ENCODE measurements around the gene CAMTA1. TPM values are rescaled to one million over a fixed set of nuclear protein-coding genes. Genes with fewer than 3 reads are reported as not detected.

CAMTA1 gene
- total RNA-seq, 1 experiment from 2014 or later, result 60.0 TPM

GRCh38 chr1:6948416-6948815, 163.2 kb downstream of the CAMTA1 start:
- POLR2A ChIA-PET, result no interaction called here
- Mint-ChIP-seq H3K36me3 (ENCODE audit: insufficient read depth, unreplicated experiment) (no peaks in the 10 kb centered on the region), H3K4me1 (ENCODE audit: low read depth, unreplicated experiment) (no peaks in the 10 kb centered on the region), H3K27ac (ENCODE audit: unreplicated experiment) (no peak overlapping the region), H3K9me3 (ENCODE audit: unreplicated experiment) (no peaks in the 10 kb centered on the region), H3K4me3 (ENCODE audit: unreplicated experiment) (no peak overlapping the region), H3K27me3 (ENCODE audit: insufficient read depth, unreplicated experiment) (peaks cover 8% of the 10 kb centered on the region)
- CTCF ChIA-PET, result no interaction called here
- Histone ChIP-seq H3K4me3 (ENCODE audit: low read depth, low read length) (no peak overlapping the region), H3K4me1 (no peaks in the 10 kb centered on the region), H3K27me3 (replicated peaks; ENCODE audit: control insufficient read depth, insufficient read depth, low read length) (no peaks in the 10 kb centered on the region), H3K36me3 (ENCODE audit: control insufficient read depth, insufficient read depth, low read length) (no peaks in the 10 kb centered on the region), H3K9me3 (no peaks in the 10 kb centered on the region)
- DNase-seq, result no peak
- BruUV-seq (replicated peaks), result no TSS peak
- TF ChIP-seq CTCF (IDR thresholded peaks at IDR 0.05; ENCODE audit: insufficient read depth in 1 of 2, low read depth in 1 of 2, low read length in 1 of 2, severe bottlenecking in 1 of 2, unreplicated experiment in 1 of 2), result no peak
- intact Hi-C loops (cut with micrococcal nuclease; ENCODE audit: unreplicated experiment), result no loop called here

GRCh38 chr1:6948861-6949260, 163.6 kb downstream of the CAMTA1 start:
- DNase-seq, result no peak
- CTCF ChIA-PET, result no interaction called here
- H3K4me3 Mint-ChIP-seq (ENCODE audit: unreplicated experiment), result no peak overlapping the region
- H3K4me1 ChIP-seq, result no peaks in the 10 kb centered on the region
- H3K36me3 ChIP-seq (ENCODE audit: control insufficient read depth, insufficient read depth, low read length), result no peaks in the 10 kb centered on the region
- H3K4me3 ChIP-seq (ENCODE audit: low read depth, low read length), result no peak overlapping the region
- intact Hi-C loops (cut with micrococcal nuclease; ENCODE audit: unreplicated experiment), result no loop called here
- no peak for TF ChIP-seq CTCF (IDR thresholded peaks at IDR 0.05; ENCODE audit: insufficient read depth in 1 of 2, low read depth in 1 of 2, low read length in 1 of 2, severe bottlenecking in 1 of 2, unreplicated experiment in 1 of 2)
- POLR2A ChIA-PET, result no interaction called here
- H3K4me1 Mint-ChIP-seq (ENCODE audit: low read depth, unreplicated experiment), result no peaks in the 10 kb centered on the region
- H3K9me3 ChIP-seq, result no peaks in the 10 kb centered on the region
- no peak overlapping the region for H3K27ac Mint-ChIP-seq (ENCODE audit: unreplicated experiment)
- no peaks in the 10 kb centered on the region for H3K36me3 Mint-ChIP-seq (ENCODE audit: insufficient read depth, unreplicated experiment)
- H3K27me3 Mint-ChIP-seq (ENCODE audit: insufficient read depth, unreplicated experiment), result peaks cover 8% of the 10 kb centered on the region
- H3K27me3 ChIP-seq (replicated peaks; ENCODE audit: control insufficient read depth, insufficient read depth, low read length), result no peaks in the 10 kb centered on the region
- H3K9me3 Mint-ChIP-seq (ENCODE audit: unreplicated experiment), result no peaks in the 10 kb centered on the region
- BruUV-seq (replicated peaks), result no TSS peak

- H3K9me3 Mint-ChIP-seq (ENCODE audit: unreplicated experiment), result no peaks in the 10 kb centered on the region
- H3K36me3 ChIP-seq (ENCODE audit: control insufficient read depth, insufficient read depth, low read length), result no peaks in the 10 kb centered on the region
- H3K4me1 ChIP-seq, result no peaks in the 10 kb centered on the region
- no peak overlapping the region for H3K27ac Mint-ChIP-seq (ENCODE audit: unreplicated experiment)
- BruUV-seq (replicated peaks), result no TSS peak
- CTCF ChIA-PET, result no interaction called here
- H3K27me3 ChIP-seq (replicated peaks; ENCODE audit: control insufficient read depth, insufficient read depth, low read length), result no peaks in the 10 kb centered on the region
- H3K9me3 ChIP-seq, result no peaks in the 10 kb centered on the region
- intact Hi-C loops (cut with micrococcal nuclease; ENCODE audit: unreplicated experiment), result no loop called here
- POLR2A ChIA-PET, result no interaction called here
- no peak overlapping the region for H3K4me3 Mint-ChIP-seq (ENCODE audit: unreplicated experiment)
- no peaks in the 10 kb centered on the region for H3K4me1 Mint-ChIP-seq (ENCODE audit: low read depth, unreplicated experiment)
- H3K36me3 Mint-ChIP-seq (ENCODE audit: insufficient read depth, unreplicated experiment), result no peaks in the 10 kb centered on the region
- no peak for DNase-seq
- no peak overlapping the region for H3K4me3 ChIP-seq (ENCODE audit: low read depth, low read length)
- peaks cover 10% of the 10 kb centered on the region for H3K27me3 Mint-ChIP-seq (ENCODE audit: insufficient read depth, unreplicated experiment)
- TF ChIP-seq CTCF (IDR thresholded peaks at IDR 0.05; ENCODE audit: insufficient read depth in 1 of 2, low read depth in 1 of 2, low read length in 1 of 2, severe bottlenecking in 1 of 2, unreplicated experiment in 1 of 2), result no peak
Observed at GRCh38 chr1:6950001-6950765, 164.9 kb downstream of the CAMTA1 start.
